Caki2 (cell line): ENCODE measurements around the gene IL1B. TPM values are rescaled to one million over a fixed set of nuclear protein-coding genes. Genes with fewer than 3 reads are reported as not detected.

ENCODE experiments used
- DNase-seq: peaks from one replicate; pipeline ENCODE4 v3.0.0-alpha.2; 2015; ENCODE audit warnings: low read depth
- in situ Hi-C: cut with HindIII; loops from 2 replicates; pipeline ENCODE4 v1.10.0; 2016; ENCODE audit warnings: low sequenced_read_pairs, low pct_unique_long_range_greater_than_20kb, mixed read lengths
- total RNA-seq: library from RNA; depleted of rRNA; stranded (reverse); fragments of >200 nt; shearing (Covaris generic); gene quantifications from 2 replicates; pipeline ENCODE4 v1.2.3, GENCODE V29; 2014; ENCODE audit warnings: low replicate concordance; rRNA removed

IL1B gene
- not detected in 2 replicates for total RNA-seq

GRCh38 chr2:112836695-112837117, at the start of gene IL1B:
Gene IL1B, minus strand, starts transcription at chr2:112836779. Its CDS starts 550 bp downstream, at chr2:112836229.
- in situ Hi-C loops: no loop called here
- no peak for DNase-seq

- no peak for DNase-seq
- in situ Hi-C loops: no loop called here
These were observed 49.7 kb upstream of the IL1B start for GRCh38 chr2:112886291-112886690.

- DNase-seq: no peak
- in situ Hi-C loops: no loop called here
These were observed 48.9 kb upstream of the IL1B start for GRCh38 chr2:112885506-112885902.

- DNase-seq: peak; percentile 16
- in situ Hi-C loops: no loop called here
These were observed 48.4 kb upstream of the IL1B start for GRCh38 chr2:112884869-112885505.

DNA sequence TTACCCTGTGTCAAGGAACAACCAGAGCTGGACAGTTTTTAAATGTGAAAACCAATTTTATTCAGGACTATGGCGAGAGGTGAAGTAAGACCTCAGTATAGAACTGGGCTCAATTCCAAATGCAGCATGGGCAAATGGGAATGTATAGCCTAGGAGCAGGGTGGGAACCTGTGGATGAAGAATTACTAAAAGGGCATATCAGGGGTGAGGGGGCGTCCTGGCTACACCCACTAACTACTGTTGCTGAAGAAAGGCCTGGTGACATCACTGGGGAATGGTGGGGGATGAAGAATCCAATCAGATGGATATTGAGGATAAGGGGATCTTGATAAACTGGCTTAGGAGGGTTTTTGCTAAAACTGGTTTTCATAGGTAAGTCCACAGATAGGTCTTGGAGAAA, 47.1 kb upstream of the IL1B start:
- in situ Hi-C loops: no loop called here

GRCh38 chr2:112881217-112881985, 44.8 kb upstream of the IL1B start:
- peak; percentile 29 for DNase-seq
- in situ Hi-C loops: no loop called here

More for the DNA sequence above, 47.1 kb upstream of the IL1B start:
- DNase-seq: no peak

- no peak for DNase-seq
- in situ Hi-C loops: no loop called here
These were observed 44.1 kb upstream of the IL1B start for GRCh38 chr2:112880696-112881095.

- in situ Hi-C loops: no loop called here
- peak; percentile 25 for DNase-seq
These were observed 43.5 kb upstream of the IL1B start for GRCh38 chr2:112880091-112880531.

DNA sequence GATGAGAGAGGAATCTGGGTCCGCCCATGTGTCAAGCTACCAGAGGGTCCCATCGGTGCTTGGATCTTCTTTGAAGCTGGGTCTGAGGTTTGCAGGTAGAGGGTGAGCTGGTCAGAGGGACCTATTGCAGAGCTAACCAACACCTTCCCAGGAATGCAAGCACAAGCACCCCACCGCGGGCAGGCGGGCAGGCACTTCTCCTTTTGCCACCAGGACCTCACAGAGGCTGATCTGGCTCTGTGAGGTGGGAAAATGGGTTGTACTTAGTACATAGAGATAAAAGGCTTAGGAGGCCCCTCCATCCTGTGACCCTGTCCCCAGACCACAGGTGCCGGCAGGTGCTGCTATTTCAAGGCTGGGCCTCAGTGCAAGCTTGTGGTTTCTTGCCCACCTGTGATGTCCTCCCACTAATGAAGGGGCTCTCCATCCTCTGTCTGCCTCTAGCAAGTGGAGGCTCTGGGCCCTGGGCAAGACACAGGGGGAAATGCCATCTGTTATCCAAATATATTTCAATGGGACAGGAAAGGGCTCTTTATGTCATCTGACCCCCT, 43.0 kb upstream of the IL1B start:
- in situ Hi-C loops: no loop called here
- DNase-seq: no peak

DNA sequence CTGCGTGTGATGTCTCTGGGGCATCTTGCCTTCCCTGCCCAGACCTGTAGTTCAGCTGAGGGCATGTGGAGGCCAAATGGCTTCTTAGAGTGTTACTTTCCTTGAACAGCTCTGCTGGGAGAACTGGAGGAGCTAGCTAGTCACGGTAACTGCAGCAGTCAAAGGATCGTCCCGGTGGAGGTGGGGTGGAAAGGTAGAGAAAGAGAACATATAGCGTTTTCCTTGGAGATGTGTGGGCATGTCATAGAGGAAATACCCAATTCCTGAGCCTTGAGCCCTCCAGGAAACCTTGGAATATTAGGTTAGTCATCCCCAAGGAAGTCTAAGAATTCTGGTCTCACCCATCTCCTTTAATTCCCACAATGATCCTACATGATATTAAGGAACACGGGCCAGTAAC, 40.8 kb upstream of the IL1B start:
- in situ Hi-C loops: no loop called here
- DNase-seq: no peak

GRCh38 chr2:112876971-112877361, 40.4 kb upstream of the IL1B start:
- in situ Hi-C loops: no loop called here
- no peak for DNase-seq

- in situ Hi-C loops: no loop called here
- no peak for DNase-seq
These were observed 39.8 kb upstream of the IL1B start for GRCh38 chr2:112876257-112876970.

- no peak for DNase-seq
- in situ Hi-C loops: no loop called here
These were observed 34.6 kb upstream of the IL1B start for GRCh38 chr2:112870841-112871835.

- in situ Hi-C loops: no loop called here
- peak; percentile 91 for DNase-seq
These were observed 32.8 kb upstream of the IL1B start for GRCh38 chr2:112869258-112869842.

DNA sequence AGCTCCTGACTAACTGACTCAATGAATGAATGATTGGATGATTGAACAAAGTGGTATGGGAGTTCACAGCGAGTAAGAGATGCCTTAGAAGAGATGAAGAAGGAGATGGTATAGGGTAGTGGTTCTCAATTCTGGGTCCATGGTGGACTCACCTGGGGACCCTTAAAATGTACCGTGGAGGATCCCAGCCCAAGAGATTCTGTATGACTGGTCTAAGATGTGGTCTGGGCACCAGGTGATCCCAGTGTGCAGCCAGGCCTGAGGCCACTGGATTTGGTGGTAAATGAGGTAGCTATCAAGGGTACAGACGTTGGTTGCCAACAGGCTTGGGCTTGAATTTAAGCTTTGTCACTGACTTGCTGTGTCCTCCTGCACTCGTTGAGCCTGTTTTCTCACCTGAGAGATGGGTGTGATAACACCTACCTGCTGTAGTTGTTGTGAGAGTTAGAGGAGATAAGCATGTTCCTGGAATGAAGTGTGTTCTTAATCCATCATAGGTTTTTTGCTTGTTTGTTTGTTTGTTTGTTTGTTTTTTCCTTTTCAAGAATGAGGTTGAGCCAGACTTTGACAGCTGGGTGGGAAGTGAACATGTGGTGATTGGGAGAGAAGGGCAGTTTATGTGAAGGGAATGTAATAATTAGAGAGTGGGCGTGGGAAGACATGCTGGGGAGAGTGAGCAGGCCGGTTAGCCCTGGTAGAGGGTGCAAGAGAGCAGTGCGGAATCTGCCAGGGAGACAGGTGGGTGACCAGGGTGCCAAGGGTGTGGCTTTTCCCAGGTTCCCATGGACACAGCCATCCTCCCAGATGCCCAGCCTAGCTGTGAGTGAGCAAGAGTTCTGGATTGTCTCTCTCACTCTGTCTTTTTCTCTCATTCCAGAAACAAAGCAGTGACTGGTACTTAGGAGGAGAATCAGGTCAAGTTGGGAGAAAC, 31.4 kb upstream of the IL1B start:
- no peak for DNase-seq
- in situ Hi-C loops: no loop called here

GRCh38 chr2:112866128-112866835, 29.7 kb upstream of the IL1B start:
- in situ Hi-C loops: no loop called here
- DNase-seq: no peak
